HG03280 (cell line): ENCODE data around the gene ABHD2.
A peak's percentile ranks its signal among the peaks of the same experiment; 100 is the strongest.

ENCODE experiments used
- ATAC-seq: cut with Tn5 transposase; IDR thresholded peaks from one replicate; pipeline ENCODE4 v1.9.1; 2021; ENCODE audit warnings: mild to moderate bottlenecking, moderate library complexity; ENCODE audit not compliant: unreplicated experiment

ABHD2 gene

GRCh38 chr15:89161666-89162065, 73.4 kb downstream of the ABHD2 start:
- ATAC-seq, result no peak

DNA sequence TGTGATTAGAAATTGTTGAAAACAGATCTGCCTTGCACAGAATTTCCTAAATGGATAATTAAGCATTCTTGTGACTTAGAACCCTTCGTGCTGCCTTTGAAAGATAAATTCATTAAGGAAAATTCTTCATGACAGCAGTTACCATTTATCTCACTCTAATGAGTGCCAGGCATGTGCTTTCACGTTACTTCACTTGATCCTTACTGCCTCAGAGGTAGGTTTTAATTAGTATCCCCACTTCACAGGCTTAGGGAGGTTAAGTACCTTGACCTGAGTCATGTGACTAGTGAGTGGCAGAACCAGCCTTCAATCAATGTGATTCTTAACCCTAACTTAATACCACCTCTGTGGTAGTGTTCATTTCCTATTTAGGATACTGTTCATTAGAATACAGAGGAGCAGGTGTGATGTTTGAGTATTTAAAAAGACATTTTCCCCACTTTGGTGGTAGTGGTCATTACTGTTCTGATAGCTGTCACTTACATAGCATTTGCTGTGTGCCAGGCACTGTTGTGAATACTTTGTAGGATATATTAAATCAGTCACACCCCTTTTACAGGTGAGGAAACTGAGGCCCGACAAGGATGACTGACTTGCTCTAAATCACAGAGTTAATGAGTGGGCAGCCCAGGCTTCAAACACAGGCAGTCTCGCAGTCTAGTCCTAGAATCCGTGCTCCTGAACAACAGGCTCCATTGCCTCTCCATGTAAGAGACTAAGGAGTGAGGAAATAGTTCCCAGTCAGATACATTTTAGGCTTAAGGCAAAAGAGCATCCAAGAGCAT, 75.2 kb downstream of the ABHD2 start:
- ATAC-seq, result no peak

- no peak for ATAC-seq
Observed at GRCh38 chr15:89164712-89165211, 76.5 kb downstream of the ABHD2 start.

- ATAC-seq, result no peak
Observed at GRCh38 chr15:89165677-89166076, 77.4 kb downstream of the ABHD2 start.

DNA sequence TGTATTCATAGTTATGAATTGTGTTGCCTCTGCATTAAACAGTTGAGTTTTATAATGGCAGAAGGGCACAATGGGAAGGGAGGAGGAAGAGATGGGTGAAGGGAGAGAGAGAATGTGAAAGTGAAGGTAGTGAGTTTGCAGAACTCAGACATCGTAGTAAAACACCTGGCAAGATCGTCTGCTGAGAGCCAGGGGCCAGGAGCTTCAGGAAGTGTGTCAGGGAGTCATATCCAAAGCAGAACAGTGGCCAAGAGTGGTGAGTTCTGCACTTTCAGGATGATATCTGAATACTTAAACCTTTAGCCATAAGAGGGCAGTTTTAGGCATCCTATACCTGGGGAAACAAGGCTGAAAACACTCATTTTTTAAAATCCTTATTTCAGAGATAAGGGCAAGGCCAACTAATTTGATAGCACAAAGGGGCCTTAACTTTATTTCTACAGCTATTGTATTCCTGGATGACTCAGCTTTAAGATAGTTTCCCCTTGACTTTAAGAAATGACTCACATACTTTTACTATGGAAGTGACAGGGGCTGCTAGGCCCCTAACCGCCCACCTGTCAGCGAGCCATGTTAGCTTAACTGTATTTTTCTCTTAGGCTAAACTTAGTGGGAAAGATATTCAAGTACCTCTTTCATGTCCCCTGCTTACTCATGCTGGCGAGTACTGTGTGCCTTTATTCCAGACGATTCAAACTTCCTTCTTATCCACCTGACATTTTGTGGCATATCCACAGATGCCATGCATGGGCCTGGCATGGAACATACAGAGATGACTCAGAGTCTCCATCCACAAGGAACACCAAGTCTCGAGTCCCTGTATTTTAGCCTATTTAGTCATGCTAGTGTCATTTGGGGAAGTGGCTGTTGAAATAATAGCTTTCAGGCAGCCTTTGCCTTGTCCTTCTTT, 79.3 kb downstream of the ABHD2 start:
- peak; percentile 73 for ATAC-seq

- no peak for ATAC-seq
Observed at GRCh38 chr15:89168316-89168833, 80.1 kb downstream of the ABHD2 start.

GRCh38 chr15:89170364-89170763, 82.1 kb downstream of the ABHD2 start:
- ATAC-seq, result no peak

DNA sequence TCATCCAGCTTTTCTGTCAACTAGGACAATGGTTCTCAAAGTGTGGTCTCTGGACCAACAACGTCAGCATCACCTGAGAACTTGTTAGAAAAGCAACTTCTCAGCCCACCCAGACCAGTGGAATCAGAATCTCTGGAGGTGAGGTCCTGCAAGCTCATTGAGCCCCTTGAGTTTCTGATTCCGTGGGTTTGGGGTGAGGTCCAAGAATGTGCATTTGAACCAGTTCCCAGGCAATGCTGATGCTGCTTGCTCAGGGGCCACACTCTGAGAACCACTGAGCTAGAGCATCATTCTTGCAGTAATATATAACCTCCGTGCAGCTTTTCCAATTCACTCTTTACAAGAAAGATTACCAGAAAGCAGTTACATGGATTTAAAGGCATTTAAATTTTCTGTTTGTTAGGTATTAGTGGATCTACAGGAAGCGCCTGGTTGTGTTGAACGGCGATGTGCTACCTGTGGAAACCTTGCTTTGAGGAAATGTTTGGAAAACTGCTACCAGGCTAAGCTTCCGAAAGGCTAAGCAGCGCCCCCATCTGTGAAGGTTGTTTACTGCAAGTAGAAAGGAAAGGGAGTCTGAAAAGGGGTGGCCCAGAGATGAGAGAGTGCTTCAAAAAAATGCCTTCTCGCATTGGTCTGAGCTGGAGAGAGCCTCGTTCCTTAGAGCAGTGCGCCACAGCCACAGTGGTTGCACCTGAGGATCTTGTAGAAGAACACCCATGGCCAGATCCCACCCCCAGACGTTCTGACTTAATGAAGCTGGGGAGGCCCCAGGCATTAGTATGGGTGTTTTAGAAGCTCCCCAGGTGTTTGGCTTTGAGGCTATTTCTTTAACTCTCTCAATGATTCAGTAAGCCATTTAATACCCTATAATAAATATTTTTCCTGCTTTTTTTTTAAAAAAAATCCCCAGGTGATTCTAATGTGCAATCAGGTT, 83.1 kb downstream of the ABHD2 start:
- ATAC-seq, result no peak

GRCh38 chr15:89172921-89173320, 84.7 kb downstream of the ABHD2 start:
- ATAC-seq, result no peak

- no peak for ATAC-seq
Observed at GRCh38 chr15:89174476-89174875, 86.2 kb downstream of the ABHD2 start.

DNA sequence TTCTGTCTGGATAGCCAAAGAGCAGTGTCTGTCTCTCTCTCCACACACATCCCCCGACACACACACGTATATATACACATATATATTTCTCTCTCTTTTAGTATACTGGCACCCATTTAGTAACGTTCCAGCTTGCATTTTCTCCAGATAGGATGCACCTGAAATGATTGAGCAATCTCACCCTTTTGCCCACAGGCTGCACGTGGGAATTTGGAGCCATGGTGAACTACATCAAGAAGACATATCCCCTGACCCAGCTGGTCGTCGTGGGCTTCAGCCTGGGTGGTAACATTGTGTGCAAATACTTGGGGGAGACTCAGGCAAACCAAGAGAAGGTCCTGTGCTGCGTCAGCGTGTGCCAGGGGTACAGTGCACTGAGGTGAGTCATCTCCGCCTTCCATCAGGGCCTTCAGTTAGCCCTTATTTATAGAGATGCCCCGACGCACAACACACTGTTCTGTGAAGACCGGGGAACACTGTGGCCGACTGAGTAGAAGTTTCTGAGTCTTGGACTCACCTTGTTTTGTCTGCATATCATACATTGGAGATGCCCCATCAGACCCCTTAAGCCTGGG, 87.4 kb downstream of the ABHD2 start:
- no peak for ATAC-seq

DNA sequence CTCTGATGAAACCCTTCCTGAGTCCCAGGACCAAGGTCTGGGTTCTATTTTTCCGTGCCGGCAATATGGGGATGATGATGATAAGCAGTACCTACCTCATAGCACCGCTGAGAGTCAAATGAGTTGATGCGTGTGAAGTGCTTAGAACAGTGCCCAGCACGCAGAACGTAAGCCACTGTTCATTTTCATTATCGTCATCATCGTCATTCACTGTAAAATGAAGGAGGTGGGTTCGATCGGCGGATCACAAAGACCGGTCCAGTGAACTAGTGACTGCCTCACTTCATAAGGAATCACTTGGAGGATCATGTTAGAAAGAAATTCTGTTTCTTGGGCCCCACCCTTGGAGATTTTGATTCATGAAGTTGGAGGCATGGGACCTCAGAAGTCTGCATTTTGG, 88.9 kb downstream of the ABHD2 start:
- ATAC-seq, result no peak

GRCh38 chr15:89177633-89178306, 89.5 kb downstream of the ABHD2 start:
- no peak for ATAC-seq

GRCh38 chr15:89178307-89178977, 90.2 kb downstream of the ABHD2 start:
- ATAC-seq, result no peak

GRCh38 chr15:89179966-89180875, 92.0 kb downstream of the ABHD2 start:
- no peak for ATAC-seq

DNA sequence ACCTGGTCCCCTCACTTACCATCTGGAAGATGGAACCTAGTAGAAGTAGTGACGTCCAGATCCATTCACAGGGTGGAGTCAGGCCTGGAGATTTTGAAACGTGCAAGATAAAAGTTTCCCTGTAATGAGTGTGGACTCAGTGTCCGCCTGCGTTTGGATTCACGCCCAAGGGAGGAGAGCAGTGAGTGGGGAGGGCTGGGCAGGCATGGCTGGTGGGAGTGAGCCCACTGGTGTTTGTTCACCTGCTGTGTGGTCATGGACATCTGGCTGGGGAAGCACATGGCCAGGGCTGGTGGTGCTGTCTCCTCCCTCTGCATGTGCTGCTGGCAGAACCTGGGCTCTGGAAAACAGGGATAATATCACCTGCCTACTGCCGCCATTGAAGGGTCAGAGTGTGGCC, 96.1 kb downstream of the ABHD2 start:
- no peak for ATAC-seq

- no peak for ATAC-seq
Observed at GRCh38 chr15:89184886-89185526, 96.8 kb downstream of the ABHD2 start.

DNA sequence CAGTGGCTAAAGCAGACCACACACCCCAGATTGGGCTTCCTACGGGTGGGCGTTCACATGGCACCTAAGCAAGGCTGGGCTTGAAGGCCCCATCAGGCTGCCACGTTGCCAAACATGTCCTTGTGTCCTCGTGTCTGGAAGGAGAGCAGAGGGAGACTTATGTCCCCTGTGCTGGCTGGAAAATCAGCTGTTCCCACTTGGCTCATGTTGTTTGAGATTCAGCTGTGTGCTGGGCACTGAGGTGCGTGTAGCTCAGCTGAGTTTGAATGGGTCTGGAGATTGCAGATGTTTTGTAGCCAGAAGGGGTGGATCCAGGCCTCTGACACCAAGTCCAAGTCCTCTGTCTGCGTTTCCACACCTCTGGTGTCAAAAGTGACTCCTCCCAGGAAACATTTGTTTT, 98.5 kb downstream of the ABHD2 start:
- ATAC-seq, result no peak
